Breast epithelium (tissue), 3 donors: Measurements from ENCODE around the gene IQSEC3.

ENCODE experiments used
- POLR2A ChIP-seq: fragments of 450-650 bp; IDR thresholded peaks from one replicate; pipeline ENCODE4 v1.6.1; 2016; ENCODE audit warnings: antibody characterized with exemption, mild to moderate bottlenecking, moderate library complexity
- POLR2AphosphoS5 ChIP-seq, 3 donors: sonication (generic); formaldehyde crosslinking; IDR thresholded peaks; one replicate each; pipeline ENCODE4 v1.6.1; 2017; ENCODE audit warnings: antibody characterized with exemption in 3 of 3
- TF ChIP-seq, protein P1 (sequence below), 3 donors: fragments of 450-650 bp; IDR thresholded peaks; one replicate each; pipeline ENCODE4 v1.5.1; 2016 to 2017; ENCODE audit warnings: antibody characterized with exemption in 3 of 3, mild to moderate bottlenecking in 3 of 3, moderate library complexity in 3 of 3

DNA sequence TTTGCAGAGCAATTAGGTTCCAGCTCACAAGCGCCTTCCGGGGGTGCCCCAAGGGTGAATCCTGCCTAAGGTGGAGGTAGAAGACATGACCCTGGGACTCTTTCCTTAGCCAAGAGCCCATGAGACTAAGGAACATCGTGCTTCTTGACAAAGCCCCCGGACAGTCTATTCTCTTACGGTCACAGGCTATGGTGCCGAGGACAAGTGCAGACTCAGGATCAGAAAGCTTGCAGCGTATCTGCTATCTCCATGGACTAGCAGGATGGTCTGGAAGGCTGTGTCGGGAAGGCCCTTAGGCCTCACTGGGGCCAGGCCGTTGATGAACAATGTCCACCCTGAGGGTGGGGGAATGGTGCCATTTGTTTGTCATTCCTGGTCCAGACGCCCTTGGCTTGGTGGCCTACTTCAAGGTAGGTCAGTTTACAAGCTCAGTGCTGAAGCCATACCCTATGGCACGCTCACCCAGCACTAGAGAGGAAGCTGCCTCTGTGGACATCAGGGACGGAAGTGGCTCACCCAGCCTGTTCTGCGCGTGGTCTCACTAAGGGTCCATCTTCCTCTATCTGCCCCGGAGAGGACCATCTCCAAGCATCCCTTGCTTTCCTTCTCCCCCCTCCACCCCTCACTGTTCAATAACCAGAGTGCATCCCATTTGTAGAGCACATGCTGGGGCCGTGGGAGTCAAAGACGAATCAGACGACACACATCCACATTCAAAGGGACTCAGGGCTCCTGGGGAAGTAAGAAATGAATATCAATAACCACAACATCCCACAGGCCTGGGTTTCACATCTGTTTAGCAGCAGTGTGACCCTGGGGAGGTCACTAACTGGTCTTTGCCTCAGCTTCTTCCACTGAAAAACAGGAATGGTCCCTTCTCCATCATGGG is 45.0 kb upstream of the IQSEC3 start:
- no peak for TF ChIP-seq POLR2A
- TF ChIP-seq, protein P1, sequence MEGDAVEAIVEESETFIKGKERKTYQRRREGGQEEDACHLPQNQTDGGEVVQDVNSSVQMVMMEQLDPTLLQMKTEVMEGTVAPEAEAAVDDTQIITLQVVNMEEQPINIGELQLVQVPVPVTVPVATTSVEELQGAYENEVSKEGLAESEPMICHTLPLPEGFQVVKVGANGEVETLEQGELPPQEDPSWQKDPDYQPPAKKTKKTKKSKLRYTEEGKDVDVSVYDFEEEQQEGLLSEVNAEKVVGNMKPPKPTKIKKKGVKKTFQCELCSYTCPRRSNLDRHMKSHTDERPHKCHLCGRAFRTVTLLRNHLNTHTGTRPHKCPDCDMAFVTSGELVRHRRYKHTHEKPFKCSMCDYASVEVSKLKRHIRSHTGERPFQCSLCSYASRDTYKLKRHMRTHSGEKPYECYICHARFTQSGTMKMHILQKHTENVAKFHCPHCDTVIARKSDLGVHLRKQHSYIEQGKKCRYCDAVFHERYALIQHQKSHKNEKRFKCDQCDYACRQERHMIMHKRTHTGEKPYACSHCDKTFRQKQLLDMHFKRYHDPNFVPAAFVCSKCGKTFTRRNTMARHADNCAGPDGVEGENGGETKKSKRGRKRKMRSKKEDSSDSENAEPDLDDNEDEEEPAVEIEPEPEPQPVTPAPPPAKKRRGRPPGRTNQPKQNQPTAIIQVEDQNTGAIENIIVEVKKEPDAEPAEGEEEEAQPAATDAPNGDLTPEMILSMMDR (IDR thresholded peaks at IDR 0.05) = no peak
- no peak for TF ChIP-seq POLR2AphosphoS5 (IDR thresholded peaks at IDR 0.05)
